Nephron (organoid): ENCODE measurements around the gene DNAAF1.

Experiments
- H3K27ac Mint-ChIP-seq, 3 experiments: 2 replicates each; pipeline ENCODE4 v1.8.0; 2020; ENCODE audit warnings: mixed read lengths in 3 of 3, mild to moderate bottlenecking in 2 of 3, moderate library complexity in 1 of 3
- H3K27me3 Mint-ChIP-seq: 2 replicates; pipeline ENCODE4 v1.8.0; 2021; ENCODE audit warnings: low read depth, mild to moderate bottlenecking, moderate library complexity, mixed read lengths
- H3K36me3 Mint-ChIP-seq: 2 replicates; pipeline ENCODE4 v1.8.0; 2020; ENCODE audit warnings: low read depth, mixed read lengths
- H3K4me1 Mint-ChIP-seq: 2 replicates; pipeline ENCODE4 v1.8.0; 2020; ENCODE audit warnings: mixed read lengths
- H3K4me3 Mint-ChIP-seq, 3 experiments: 2 replicates each; pipeline ENCODE4 v1.8.0; 2020; ENCODE audit warnings: mild to moderate bottlenecking in 3 of 3, mixed read lengths in 3 of 3, moderate library complexity in 2 of 3
- H3K9me3 Mint-ChIP-seq: 2 replicates; pipeline ENCODE4 v1.8.0; 2020; ENCODE audit warnings: mixed read lengths
- TF ChIP-seq, protein P1 (sequence below), 3 experiments: fragments of 200-600 bp; sonication (generic); IDR thresholded peaks; one replicate each; pipeline ENCODE4 v1.5.0; 2021; ENCODE audit warnings: antibody characterized with exemption in 3 of 3; ENCODE audit not compliant: unreplicated experiment in 3 of 3

DNAAF1 gene

DNA sequence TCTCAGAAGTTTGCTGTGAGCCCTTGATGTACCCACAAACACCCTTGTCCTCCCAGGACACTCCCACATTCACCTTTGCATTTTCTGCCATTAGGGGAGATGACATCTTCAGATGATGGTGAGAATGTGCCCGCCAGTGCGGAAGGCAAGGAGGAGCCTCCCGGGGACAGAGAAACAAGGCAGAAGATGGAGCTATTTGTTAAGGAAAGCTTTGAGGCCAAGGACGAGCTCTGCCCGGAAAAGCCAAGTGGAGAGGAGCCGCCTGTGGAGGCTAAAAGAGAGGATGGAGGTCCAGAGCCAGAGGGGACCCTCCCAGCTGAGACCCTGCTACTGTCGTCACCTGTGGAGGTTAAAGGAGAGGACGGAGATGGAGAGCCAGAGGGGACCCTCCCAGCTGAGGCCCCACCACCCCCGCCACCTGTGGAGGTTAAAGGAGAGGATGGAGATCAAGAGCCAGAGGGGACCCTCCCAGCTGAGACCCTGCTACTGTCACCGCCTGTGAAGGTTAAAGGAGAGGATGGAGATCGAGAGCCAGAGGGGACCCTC lies 24.7 kb downstream of the DNAAF1 start:
- H3K36me3 Mint-ChIP-seq = no peaks in the 10 kb centered on the region
- no peaks in the 10 kb centered on the region for H3K4me1 Mint-ChIP-seq
- H3K9me3 Mint-ChIP-seq = no peaks in the 10 kb centered on the region
- H3K27ac Mint-ChIP-seq = no peak overlapping the region
- H3K4me3 Mint-ChIP-seq = no peak overlapping the region
- TF ChIP-seq, protein P1, sequence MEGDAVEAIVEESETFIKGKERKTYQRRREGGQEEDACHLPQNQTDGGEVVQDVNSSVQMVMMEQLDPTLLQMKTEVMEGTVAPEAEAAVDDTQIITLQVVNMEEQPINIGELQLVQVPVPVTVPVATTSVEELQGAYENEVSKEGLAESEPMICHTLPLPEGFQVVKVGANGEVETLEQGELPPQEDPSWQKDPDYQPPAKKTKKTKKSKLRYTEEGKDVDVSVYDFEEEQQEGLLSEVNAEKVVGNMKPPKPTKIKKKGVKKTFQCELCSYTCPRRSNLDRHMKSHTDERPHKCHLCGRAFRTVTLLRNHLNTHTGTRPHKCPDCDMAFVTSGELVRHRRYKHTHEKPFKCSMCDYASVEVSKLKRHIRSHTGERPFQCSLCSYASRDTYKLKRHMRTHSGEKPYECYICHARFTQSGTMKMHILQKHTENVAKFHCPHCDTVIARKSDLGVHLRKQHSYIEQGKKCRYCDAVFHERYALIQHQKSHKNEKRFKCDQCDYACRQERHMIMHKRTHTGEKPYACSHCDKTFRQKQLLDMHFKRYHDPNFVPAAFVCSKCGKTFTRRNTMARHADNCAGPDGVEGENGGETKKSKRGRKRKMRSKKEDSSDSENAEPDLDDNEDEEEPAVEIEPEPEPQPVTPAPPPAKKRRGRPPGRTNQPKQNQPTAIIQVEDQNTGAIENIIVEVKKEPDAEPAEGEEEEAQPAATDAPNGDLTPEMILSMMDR (IDR thresholded peaks at IDR 0.05; ENCODE audit: unreplicated experiment in 3 of 3) = no peak
- peaks cover 4% of the 10 kb centered on the region for H3K27me3 Mint-ChIP-seq

DNA sequence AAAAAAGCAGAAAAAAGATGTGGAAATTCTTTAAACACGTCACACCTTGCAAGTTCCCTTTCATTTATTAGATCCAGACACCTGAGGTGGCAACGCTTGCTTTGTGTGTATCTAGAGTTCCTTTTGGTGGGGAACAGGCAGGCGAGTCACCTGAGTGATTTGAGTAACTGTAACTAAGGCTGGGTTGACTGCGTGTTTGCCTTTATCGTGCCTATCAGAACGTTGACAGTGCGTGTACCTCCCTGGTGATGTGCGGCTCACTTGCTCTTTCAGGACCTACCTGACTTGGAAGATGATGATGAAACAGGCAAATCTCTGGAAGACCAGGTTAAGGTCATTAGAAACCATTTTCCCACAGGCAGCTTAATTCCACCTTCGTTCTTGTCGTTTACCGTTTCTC lies 29.3 kb downstream of the DNAAF1 start:
- H3K36me3 Mint-ChIP-seq = peaks cover 5% of the 10 kb centered on the region
- H3K27me3 Mint-ChIP-seq = no peaks in the 10 kb centered on the region
- H3K9me3 Mint-ChIP-seq = no peaks in the 10 kb centered on the region
- TF ChIP-seq, protein P1 (IDR thresholded peaks at IDR 0.05; ENCODE audit: unreplicated experiment in 3 of 3) = no peak
- H3K4me1 Mint-ChIP-seq = peaks cover 21% of the 10 kb centered on the region
- no peak overlapping the region for H3K4me3 Mint-ChIP-seq
- no peak overlapping the region for H3K27ac Mint-ChIP-seq

DNA sequence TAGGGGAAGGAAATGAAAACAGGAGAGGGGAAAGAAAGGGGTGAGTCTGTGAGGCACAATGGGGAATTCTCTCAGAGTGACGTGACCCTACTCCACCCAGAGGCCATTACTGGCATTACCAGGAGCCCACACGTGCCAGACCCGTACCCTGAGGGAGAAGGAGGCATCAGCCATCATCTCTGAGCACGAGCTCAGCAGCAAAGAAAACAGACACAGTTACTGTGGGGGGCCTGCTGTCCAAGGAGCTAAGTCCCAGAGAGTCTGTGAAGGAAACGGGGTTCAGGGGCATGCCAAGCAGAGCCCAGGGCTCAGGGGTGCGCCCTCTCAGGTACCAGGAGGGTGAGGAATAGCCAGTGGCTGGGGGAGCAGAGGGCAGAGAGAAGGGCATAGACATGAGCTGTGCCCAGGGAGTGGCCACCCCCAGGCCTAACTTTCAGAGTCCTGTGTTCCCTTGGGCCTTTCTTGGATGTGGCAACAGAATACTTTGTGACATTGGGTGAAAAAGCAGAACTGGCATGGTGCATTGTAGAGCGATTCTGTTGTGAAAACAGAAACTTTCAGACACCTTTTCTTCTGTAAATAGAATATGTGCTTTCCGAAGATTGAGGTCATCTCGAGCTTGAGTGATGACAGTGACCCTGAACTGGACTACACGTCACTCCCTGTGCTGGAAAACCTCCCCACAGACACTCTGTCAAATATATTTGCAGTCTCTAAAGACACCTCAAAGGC lies 30.4 kb downstream of the DNAAF1 start:
- no peaks in the 10 kb centered on the region for H3K27me3 Mint-ChIP-seq
- H3K27ac Mint-ChIP-seq = peak overlapping the region; percentile 23 to 75 (median 74)
- H3K36me3 Mint-ChIP-seq = peaks cover 5% of the 10 kb centered on the region
- H3K4me1 Mint-ChIP-seq = peaks cover 21% of the 10 kb centered on the region
- H3K4me3 Mint-ChIP-seq = peak overlapping the region in 1 of 3 experiments; percentile 19
- TF ChIP-seq, protein P1 (IDR thresholded peaks at IDR 0.05; ENCODE audit: unreplicated experiment in 3 of 3) = peak; percentile 72 to 76 (median 74)
- no peaks in the 10 kb centered on the region for H3K9me3 Mint-ChIP-seq

DNA sequence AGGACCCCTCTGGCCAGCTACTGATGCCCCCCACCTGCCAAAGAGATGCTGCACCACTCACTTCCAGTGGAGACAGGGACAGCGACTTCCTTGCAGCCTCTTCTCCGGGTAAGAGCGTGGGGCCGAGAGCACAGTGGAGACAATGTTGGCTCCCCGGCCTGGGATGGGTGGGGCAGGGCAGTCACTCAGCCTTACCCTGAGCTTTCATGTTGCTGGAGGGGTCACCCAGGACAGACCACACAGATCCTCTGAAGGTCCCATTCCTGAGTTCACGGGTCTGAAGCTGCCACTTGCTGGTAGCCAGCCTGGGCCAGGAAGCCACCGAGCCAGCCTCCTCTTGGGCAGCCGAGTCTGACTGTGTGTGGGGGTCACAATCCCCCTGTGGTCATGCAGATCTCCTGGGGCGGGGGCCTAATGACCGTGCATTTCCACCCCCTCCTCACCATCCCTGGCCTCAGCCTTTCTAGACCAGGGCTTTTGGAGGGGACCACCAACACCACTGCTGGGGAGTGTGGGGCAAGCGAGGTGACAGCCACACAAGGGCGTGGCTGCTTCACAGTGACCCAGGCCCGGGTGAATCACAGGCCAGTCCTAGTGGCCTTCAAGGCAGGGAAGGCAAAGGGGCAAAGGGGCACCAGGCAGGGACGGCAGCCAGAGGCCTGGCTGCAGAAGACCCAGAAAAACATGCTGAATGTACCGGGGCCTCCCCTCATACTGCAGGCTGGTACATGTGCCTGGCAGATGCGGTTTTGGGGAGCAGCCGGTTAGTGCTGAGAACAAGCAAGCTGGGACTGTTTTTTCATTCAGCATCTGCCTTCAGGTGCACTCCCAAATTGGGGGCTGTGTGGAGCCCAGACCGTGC lies 31.3 kb downstream of the DNAAF1 start:
- Mint-ChIP-seq H3K4me3 (no peak overlapping the region), H3K36me3 (peaks cover 5% of the 10 kb centered on the region), H3K27me3 (no peaks in the 10 kb centered on the region), H3K27ac (peak overlapping the region; percentile 72 to 74 (median 73)), H3K9me3 (no peaks in the 10 kb centered on the region), H3K4me1 (peaks cover 21% of the 10 kb centered on the region)
- TF ChIP-seq, protein P1 (IDR thresholded peaks at IDR 0.05; ENCODE audit: unreplicated experiment in 3 of 3) = no peak

DNA sequence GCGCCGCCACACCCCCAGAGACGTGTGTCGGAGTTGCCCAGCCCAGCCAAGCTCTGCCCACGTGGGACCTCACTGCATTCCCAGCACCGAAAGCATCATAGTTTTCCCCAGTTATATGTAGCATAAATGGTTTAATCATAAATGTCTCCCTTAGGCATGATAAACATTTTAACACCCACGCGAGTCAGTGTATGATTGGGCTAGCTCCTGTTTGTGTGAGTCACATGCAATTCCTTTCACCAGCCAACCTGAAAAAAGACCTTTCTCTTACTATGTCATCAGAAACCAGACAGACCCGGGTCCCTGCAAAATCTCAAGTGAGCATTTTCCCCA lies 32.6 kb downstream of the DNAAF1 start:
- TF ChIP-seq, protein P1 (IDR thresholded peaks at IDR 0.05; ENCODE audit: unreplicated experiment in 3 of 3) = no peak
- Mint-ChIP-seq H3K27me3 (no peaks in the 10 kb centered on the region), H3K4me3 (peak overlapping the region in 1 of 3 experiments; percentile 25), H3K27ac (peak overlapping the region; percentile 56 to 74 (median 72)), H3K4me1 (peaks cover 21% of the 10 kb centered on the region), H3K36me3 (peaks cover 7% of the 10 kb centered on the region), H3K9me3 (no peaks in the 10 kb centered on the region)
